PC-9 (cell line): ENCODE measurements around the gene LAMP5. TPM values are rescaled to one million over a fixed set of nuclear protein-coding genes. Genes with fewer than 3 reads are reported as not detected.

Experiments used
- BruUV-seq: library from RNA; stranded (reverse); fragments of 400-500 nt; replicated peaks from 2 replicates; lab custom pipeline; 2021; lab: Mats Ljungman, UMichigan
- CTCF ChIA-PET: fragments of 300-600 bp; sonication (Branson Sonifier 250); formaldehyde crosslinking; loops from one replicate; lab custom pipeline; 2022; ENCODE audit warnings: antibody characterized with exemption; lab: Charles Lee
- POLR2A ChIA-PET: fragments of 300-600 bp; sonication (Branson Sonifier 250); formaldehyde crosslinking; loops from one replicate; lab custom pipeline; 2022; ENCODE audit warnings: antibody characterized with exemption; ENCODE audit not compliant: unreplicated experiment; lab: Charles Lee
- DNase-seq, 2 experiments: peaks; one replicate each; pipeline versions ENCODE4 v3.0.0 to v3.0.0-alpha.2; 2015 to 2022; ENCODE audit warnings: mixed read lengths in 1 of 2
- H2AFZ ChIP-seq: fragments of 200-600 bp; sonication (generic); 2 replicates; pipeline ENCODE4 v1.8.1; 2017; ENCODE audit warnings: antibody characterized with exemption
- H3F3A ChIP-seq: fragments of 200-600 bp; sonication (generic); 2 replicates; pipeline ENCODE4 v1.8.1; 2017; ENCODE audit warnings: antibody characterized with exemption, mild to moderate bottlenecking, low read depth; ENCODE audit not compliant: insufficient read depth
- H3K27ac ChIP-seq: fragments of 200-600 bp; sonication (generic); 2 replicates; pipeline ENCODE4 v1.6.1; 2016; ENCODE audit warnings: mixed run types
- H3K27me3 ChIP-seq: fragments of 200-600 bp; sonication (generic); 2 replicates; pipeline ENCODE4 v1.6.1; 2016; ENCODE audit warnings: low read depth, mixed run types; ENCODE audit not compliant: insufficient read depth
- H3K36me3 ChIP-seq: fragments of 200-600 bp; sonication (generic); 2 replicates; pipeline ENCODE4 v1.6.1; 2016; ENCODE audit warnings: low read depth, mixed run types
- H3K4me1 ChIP-seq: fragments of 200-600 bp; sonication (generic); replicated peaks from 2 replicates; pipeline ENCODE4 v1.6.1; 2016; ENCODE audit warnings: mixed run types; ENCODE audit not compliant: insufficient read depth
- H3K4me2 ChIP-seq: fragments of 200-600 bp; sonication (generic); 2 replicates; pipeline ENCODE4 v1.6.1; 2017; ENCODE audit warnings: mixed run types
- H3K4me3 ChIP-seq: fragments of 200-600 bp; sonication (generic); 2 replicates; pipeline ENCODE4 v1.6.1; 2016; ENCODE audit warnings: mixed run types
- H3K79me2 ChIP-seq: fragments of 200-600 bp; sonication (generic); 2 replicates; pipeline ENCODE4 v1.6.1; 2017; ENCODE audit warnings: low read depth, mixed run types
- H3K9me2 ChIP-seq: fragments of 200-600 bp; sonication (generic); 2 replicates; pipeline ENCODE4 v1.8.1; 2017; ENCODE audit warnings: mild to moderate bottlenecking; ENCODE audit not compliant: insufficient read depth
- H3K9me3 ChIP-seq: fragments of 200-600 bp; sonication (generic); 2 replicates; pipeline ENCODE4 v1.8.1; 2016; ENCODE audit warnings: low read depth; ENCODE audit not compliant: insufficient read depth
- H4K20me1 ChIP-seq: fragments of 200-600 bp; sonication (generic); 2 replicates; pipeline ENCODE4 v1.8.1; 2017; ENCODE audit not compliant: insufficient read depth
- CTCF ChIP-seq: fragments of 200-600 bp; sonication (generic); conservative IDR thresholded peaks from 2 replicates; pipeline ENCODE4 v1.6.1; 2017; ENCODE audit warnings: mixed run types, antibody characterized with exemption, mild to moderate bottlenecking, moderate library complexity
- EZH2 ChIP-seq: fragments of 200-600 bp; sonication (generic); IDR thresholded peaks from 2 replicates; pipeline ENCODE4 v1.8.0; 2017; ENCODE audit warnings: antibody characterized with exemption, low read depth
- intact Hi-C: fragments of 100-400 bp; cut with micrococcal nuclease; formaldehyde crosslinking; loops from one replicate; pipeline ENCODE4 v1.10.0; 2022; ENCODE audit not compliant: unreplicated experiment
- total RNA-seq: library from RNA; stranded (reverse); gene quantifications from 2 replicates; pipeline ENCODE4 v1.2.3, GENCODE V29; 2021

LAMP5 gene
- total RNA-seq, 1 experiment from 2014 or later: not detected

DNA sequence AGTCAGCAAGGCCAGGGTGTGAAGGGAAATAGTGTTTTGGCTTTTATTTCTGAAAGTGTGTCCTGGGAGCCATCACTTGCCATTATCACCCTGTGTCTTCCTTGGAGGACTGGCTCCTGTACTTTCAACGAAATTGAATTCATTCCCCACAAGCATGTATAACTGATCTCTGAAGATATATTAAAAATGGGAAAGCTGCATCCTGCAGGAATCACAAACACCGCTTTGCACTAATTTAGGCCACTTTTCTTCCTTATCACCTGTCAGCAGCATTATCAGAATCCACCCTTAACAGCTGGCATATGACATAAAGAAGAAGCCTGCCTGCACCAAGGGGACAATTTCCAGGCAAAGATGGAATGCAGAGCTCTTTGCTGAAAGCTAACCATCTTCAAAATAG is 56.2 kb downstream of the LAMP5 start:
- intact Hi-C loops: no loop called here
- Histone ChIP-seq H3K4me1 (no peaks in the 10 kb centered on the region), H3K27me3 (peaks cover 27% of the 10 kb centered on the region), H3K4me2 (no peak overlapping the region), H3K9me3 (no peaks in the 10 kb centered on the region), H3K27ac (no peak overlapping the region), H3K4me3 (no peak overlapping the region), H3K36me3 (no peaks in the 10 kb centered on the region), H3K9me2 (no peaks in the 10 kb centered on the region), H4K20me1 (no peaks in the 10 kb centered on the region), H2AFZ (no peak overlapping the region), H3F3A (no peaks in the 10 kb centered on the region), H3K79me2 (no peaks in the 10 kb centered on the region)
- BruUV-seq: no TSS peak
- TF ChIP-seq EZH2 (no peak), CTCF (no peak)
- no peak for DNase-seq
- ChIA-PET CTCF (no interaction called here), POLR2A (no interaction called here)

GRCh38 chr20:9571783-9572182 is 57.4 kb downstream of the LAMP5 start:
- Histone ChIP-seq H3F3A (no peaks in the 10 kb centered on the region), H3K9me3 (no peaks in the 10 kb centered on the region), H3K27ac (no peak overlapping the region), H3K79me2 (no peaks in the 10 kb centered on the region), H4K20me1 (no peaks in the 10 kb centered on the region), H3K36me3 (no peaks in the 10 kb centered on the region), H3K4me3 (no peak overlapping the region), H3K4me1 (no peaks in the 10 kb centered on the region), H3K27me3 (peaks cover 18% of the 10 kb centered on the region), H3K9me2 (no peaks in the 10 kb centered on the region), H3K4me2 (no peak overlapping the region), H2AFZ (no peak overlapping the region)
- no peak for TF ChIP-seq EZH2
- TF ChIP-seq CTCF: no peak
- POLR2A ChIA-PET: no interaction called here
- intact Hi-C loops: no loop called here
- no peak for DNase-seq
- CTCF ChIA-PET: no interaction called here
- no TSS peak for BruUV-seq

- POLR2A ChIA-PET: no interaction called here
- Histone ChIP-seq H4K20me1 (no peaks in the 10 kb centered on the region), H3K27me3 (peaks cover 17% of the 10 kb centered on the region), H3K4me3 (no peak overlapping the region), H3K9me2 (no peaks in the 10 kb centered on the region), H3K9me3 (no peaks in the 10 kb centered on the region), H3K4me2 (no peak overlapping the region), H3F3A (no peaks in the 10 kb centered on the region), H2AFZ (no peak overlapping the region), H3K4me1 (no peaks in the 10 kb centered on the region), H3K79me2 (no peaks in the 10 kb centered on the region), H3K36me3 (no peaks in the 10 kb centered on the region), H3K27ac (no peak overlapping the region)
- no peak for DNase-seq
- no TSS peak for BruUV-seq
- CTCF ChIA-PET: no interaction called here
- TF ChIP-seq EZH2 (no peak), CTCF (no peak)
- intact Hi-C loops: no loop called here
These were observed 58.3 kb downstream of the LAMP5 start for GRCh38 chr20:9572670-9573069.
